ENCODE results near the gene FUBP3.
"Not testable (repeated sequence)": the region's sequence is repeated elsewhere in the genome, so short reads cannot be mapped to it uniquely, and the experiment has no call there.

FUBP3 gene

GRCh38 chr9:130556396-130557076 is 22.8 kb upstream of the FUBP3 start:
- no peak overlapping the region for H3K27ac ChIP-seq
- TF ChIP-seq CTCF (IDR thresholded peaks at IDR 0.05), result no peak

DNA sequence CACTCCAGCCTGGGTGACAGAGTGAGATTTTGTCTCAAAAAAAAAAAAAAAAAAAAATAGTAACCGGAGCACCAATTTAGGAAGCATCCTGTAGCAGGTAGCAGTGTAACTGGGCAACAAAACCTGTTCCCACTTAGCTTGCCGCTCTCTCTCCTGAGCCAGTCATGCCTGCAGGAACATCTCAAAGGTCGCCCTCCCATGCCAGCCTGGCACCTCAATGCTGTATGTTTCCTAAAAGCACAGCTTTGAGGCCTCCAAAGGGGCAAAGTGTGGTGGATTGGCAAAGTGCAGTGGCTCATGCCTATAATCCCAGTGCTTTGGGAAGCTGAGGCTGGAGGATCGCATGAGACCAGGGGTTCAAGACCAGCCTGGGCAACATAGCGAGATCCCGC is 22.3 kb upstream of the FUBP3 start:
- no peak overlapping the region for H3K27ac ChIP-seq
- TF ChIP-seq CTCF (IDR thresholded peaks at IDR 0.05) (no peak), ZFX (IDR thresholded peaks at IDR 0.05; ENCODE audit: borderline replicate concordance) (no peak)

- TF ChIP-seq ZFX (IDR thresholded peaks at IDR 0.05; ENCODE audit: borderline replicate concordance), result no peak
- no peak for TF ChIP-seq CTCF (IDR thresholded peaks at IDR 0.05)
- no peak overlapping the region for H3K27ac ChIP-seq
Observed at GRCh38 chr9:130561056-130561455, 18.3 kb upstream of the FUBP3 start.

DNA sequence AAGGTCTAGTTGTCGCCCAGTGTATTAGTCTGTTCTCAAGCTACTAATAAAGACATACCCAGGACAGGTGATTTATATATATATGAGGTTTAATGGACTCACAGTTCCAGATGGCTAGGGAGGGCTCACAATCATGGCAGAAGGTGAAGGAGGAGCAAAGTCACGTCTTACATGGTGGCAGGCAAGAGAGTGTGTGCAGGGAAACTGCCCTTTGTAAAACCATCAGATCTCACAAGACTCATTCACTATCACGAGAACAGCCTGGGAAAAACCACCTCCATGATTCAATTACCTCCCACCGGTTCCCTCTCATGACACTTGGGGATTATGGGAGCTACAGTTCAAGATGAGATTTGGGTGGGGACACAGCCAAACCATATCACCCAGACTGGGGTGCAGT is 16.9 kb upstream of the FUBP3 start:
- not testable (repeated sequence) for H3K27ac ChIP-seq

DNA sequence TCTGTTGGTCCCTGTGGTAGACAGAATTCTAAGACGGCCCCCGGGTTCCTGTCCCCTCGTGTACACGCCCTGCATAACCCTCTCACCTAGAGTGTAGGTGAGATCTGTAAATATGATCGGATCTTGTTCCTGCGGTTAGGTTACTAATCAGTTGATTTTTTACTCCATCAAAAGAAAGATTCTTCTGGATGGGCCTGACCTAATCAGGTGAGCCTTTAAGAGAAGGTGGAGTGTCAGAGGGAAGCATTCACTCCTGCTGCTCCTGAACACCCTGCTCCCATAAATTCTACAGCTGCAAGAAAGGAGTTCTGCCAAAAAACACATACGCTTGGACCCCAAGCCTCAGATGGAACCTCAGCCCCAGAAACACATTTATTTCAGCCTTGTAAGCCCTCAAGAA is 15.6 kb upstream of the FUBP3 start:
- TF ChIP-seq CTCF (IDR thresholded peaks at IDR 0.05) (no peak), ZFX (IDR thresholded peaks at IDR 0.05; ENCODE audit: borderline replicate concordance) (no peak)
- H3K27ac ChIP-seq, result no peak overlapping the region

GRCh38 chr9:130565792-130566191 is 13.6 kb upstream of the FUBP3 start:
- no peak for TF ChIP-seq CTCF (IDR thresholded peaks at IDR 0.05)
- TF ChIP-seq ZFX (IDR thresholded peaks at IDR 0.05; ENCODE audit: borderline replicate concordance), result no peak
- no peak overlapping the region for H3K27ac ChIP-seq

GRCh38 chr9:130570208-130570607 is 9.2 kb upstream of the FUBP3 start:
- TF ChIP-seq CTCF (IDR thresholded peaks at IDR 0.05), result no peak
- no peak for TF ChIP-seq ZFX (IDR thresholded peaks at IDR 0.05; ENCODE audit: borderline replicate concordance)
- H3K27ac ChIP-seq, result no peak overlapping the region

- TF ChIP-seq ZFX (IDR thresholded peaks at IDR 0.05; ENCODE audit: borderline replicate concordance) (no peak), CTCF (IDR thresholded peaks at IDR 0.05) (no peak)
Observed at GRCh38 chr9:130575514-130575913, 3.9 kb upstream of the FUBP3 start.

More at GRCh38 chr9:130575514-130575913, 3.9 kb upstream of the FUBP3 start:
- H3K27ac ChIP-seq, result no peak overlapping the region
